PC-9 (cell line): Measurements from ENCODE around the gene IL10RA. TPM values are rescaled to one million over a fixed set of nuclear protein-coding genes. Genes with fewer than 3 reads are reported as not detected.
"Not testable (repeated sequence)": the region's sequence is repeated elsewhere in the genome, so short reads cannot be mapped to it uniquely, and the experiment has no call there.

Source experiments
- BruUV-seq: library from RNA; stranded (reverse); fragments of 400-500 nt; replicated peaks from 2 replicates; lab custom pipeline; 2021; lab: Mats Ljungman, UMichigan
- CTCF ChIA-PET: fragments of 300-600 bp; sonication (Branson Sonifier 250); formaldehyde crosslinking; loops from one replicate; lab custom pipeline; 2022; ENCODE audit warnings: antibody characterized with exemption; lab: Charles Lee
- POLR2A ChIA-PET: fragments of 300-600 bp; sonication (Branson Sonifier 250); formaldehyde crosslinking; loops from one replicate; lab custom pipeline; 2022; ENCODE audit warnings: antibody characterized with exemption; ENCODE audit not compliant: unreplicated experiment; lab: Charles Lee
- DNase-seq, 2 experiments: peaks; one replicate each; pipeline versions ENCODE4 v3.0.0 to v3.0.0-alpha.2; 2015 to 2022; ENCODE audit warnings: mixed read lengths in 1 of 2
- H2AFZ ChIP-seq: fragments of 200-600 bp; sonication (generic); 2 replicates; pipeline ENCODE4 v1.8.1; 2017; ENCODE audit warnings: antibody characterized with exemption
- H3F3A ChIP-seq: fragments of 200-600 bp; sonication (generic); 2 replicates; pipeline ENCODE4 v1.8.1; 2017; ENCODE audit warnings: antibody characterized with exemption, mild to moderate bottlenecking, low read depth; ENCODE audit not compliant: insufficient read depth
- H3K27ac ChIP-seq: fragments of 200-600 bp; sonication (generic); 2 replicates; pipeline ENCODE4 v1.6.1; 2016; ENCODE audit warnings: mixed run types
- H3K27me3 ChIP-seq: fragments of 200-600 bp; sonication (generic); 2 replicates; pipeline ENCODE4 v1.6.1; 2016; ENCODE audit warnings: low read depth, mixed run types; ENCODE audit not compliant: insufficient read depth
- H3K36me3 ChIP-seq: fragments of 200-600 bp; sonication (generic); 2 replicates; pipeline ENCODE4 v1.6.1; 2016; ENCODE audit warnings: low read depth, mixed run types
- H3K4me1 ChIP-seq: fragments of 200-600 bp; sonication (generic); replicated peaks from 2 replicates; pipeline ENCODE4 v1.6.1; 2016; ENCODE audit warnings: mixed run types; ENCODE audit not compliant: insufficient read depth
- H3K4me2 ChIP-seq: fragments of 200-600 bp; sonication (generic); 2 replicates; pipeline ENCODE4 v1.6.1; 2017; ENCODE audit warnings: mixed run types
- H3K4me3 ChIP-seq: fragments of 200-600 bp; sonication (generic); 2 replicates; pipeline ENCODE4 v1.6.1; 2016; ENCODE audit warnings: mixed run types
- H3K79me2 ChIP-seq: fragments of 200-600 bp; sonication (generic); 2 replicates; pipeline ENCODE4 v1.6.1; 2017; ENCODE audit warnings: low read depth, mixed run types
- H3K9me2 ChIP-seq: fragments of 200-600 bp; sonication (generic); 2 replicates; pipeline ENCODE4 v1.8.1; 2017; ENCODE audit warnings: mild to moderate bottlenecking; ENCODE audit not compliant: insufficient read depth
- H3K9me3 ChIP-seq: fragments of 200-600 bp; sonication (generic); 2 replicates; pipeline ENCODE4 v1.8.1; 2016; ENCODE audit warnings: low read depth; ENCODE audit not compliant: insufficient read depth
- H4K20me1 ChIP-seq: fragments of 200-600 bp; sonication (generic); 2 replicates; pipeline ENCODE4 v1.8.1; 2017; ENCODE audit not compliant: insufficient read depth
- CTCF ChIP-seq: fragments of 200-600 bp; sonication (generic); conservative IDR thresholded peaks from 2 replicates; pipeline ENCODE4 v1.6.1; 2017; ENCODE audit warnings: mixed run types, antibody characterized with exemption, mild to moderate bottlenecking, moderate library complexity
- EZH2 ChIP-seq: fragments of 200-600 bp; sonication (generic); IDR thresholded peaks from 2 replicates; pipeline ENCODE4 v1.8.0; 2017; ENCODE audit warnings: antibody characterized with exemption, low read depth
- intact Hi-C: fragments of 100-400 bp; cut with micrococcal nuclease; formaldehyde crosslinking; loops from one replicate; pipeline ENCODE4 v1.10.0; 2022; ENCODE audit not compliant: unreplicated experiment
- total RNA-seq: library from RNA; stranded (reverse); gene quantifications from 2 replicates; pipeline ENCODE4 v1.2.3, GENCODE V29; 2021

Gene IL10RA
- total RNA-seq, 1 experiment from 2014 or later = not detected

GRCh38 chr11:117948466-117948865 is 37.7 kb upstream of the IL10RA start:
- H3K36me3 ChIP-seq, DNase-seq, H3K4me3 ChIP-seq, H3K9me2 ChIP-seq, H4K20me1 ChIP-seq, H3F3A ChIP-seq, BruUV-seq, H3K79me2 ChIP-seq, H2AFZ ChIP-seq, POLR2A ChIA-PET, H3K9me3 ChIP-seq, H3K27ac ChIP-seq, H3K4me2 ChIP-seq: not testable (repeated sequence)
- Histone ChIP-seq H3K4me1 (peaks cover 11% of the 10 kb centered on the region), H3K27me3 (peaks cover 12% of the 10 kb centered on the region; the same call in 1 of the 2 replicates)
- intact Hi-C loops = loop anchor here (5.0 to 10.0 kb wide), 2 partner anchors 224 to 524 kb away; no protein-coding TSS in a partner anchor
- CTCF ChIA-PET = interaction anchor here (0.7 kb wide), 3 partner anchors 105 to 209 kb away, joined by 5 to 6 read pairs (median 6); no protein-coding TSS in a partner anchor

- Histone ChIP-seq H3K9me2 (no peaks in the 10 kb centered on the region), H3K79me2 (no peaks in the 10 kb centered on the region), H3K9me3 (no peaks in the 10 kb centered on the region), H3K36me3 (no peaks in the 10 kb centered on the region), H3K4me2 (no peak overlapping the region), H3F3A (no peaks in the 10 kb centered on the region), H2AFZ (no peak overlapping the region), H3K4me1 (peaks cover 11% of the 10 kb centered on the region), H3K27ac (no peak overlapping the region), H3K27me3 (peaks cover 13% of the 10 kb centered on the region; the same call in 1 of the 2 replicates), H3K4me3 (no peak overlapping the region), H4K20me1 (no peaks in the 10 kb centered on the region)
- no TSS peak for BruUV-seq
- no peak for TF ChIP-seq EZH2
- no peak for TF ChIP-seq CTCF
- CTCF ChIA-PET = no interaction called here
- DNase-seq = no peak
- intact Hi-C loops = loop anchor here (5.0 to 10.0 kb wide), 2 partner anchors 223 to 524 kb away; no protein-coding TSS in a partner anchor
- POLR2A ChIA-PET = no interaction called here
Observed at GRCh38 chr11:117949062-117949461, 37.1 kb upstream of the IL10RA start.

- no peak overlapping the region for H3K4me3 ChIP-seq
- H3K27me3 ChIP-seq = peaks cover 23% of the 10 kb centered on the region
- intact Hi-C loops = no loop called here
- no peak overlapping the region for H2AFZ ChIP-seq
- no peaks in the 10 kb centered on the region for H3K36me3 ChIP-seq
- TF ChIP-seq EZH2 (no peak), CTCF (no peak)
- H3K4me1 ChIP-seq = peaks cover 11% of the 10 kb centered on the region
- BruUV-seq = no TSS peak
- H3K27ac ChIP-seq = no peak overlapping the region
- H3K4me2 ChIP-seq = no peak overlapping the region
- POLR2A ChIA-PET = no interaction called here
- H3K79me2 ChIP-seq = no peaks in the 10 kb centered on the region
- no peaks in the 10 kb centered on the region for H3K9me3 ChIP-seq
- H4K20me1 ChIP-seq = no peaks in the 10 kb centered on the region
- CTCF ChIA-PET = no interaction called here
- H3K9me2 ChIP-seq = no peaks in the 10 kb centered on the region
- DNase-seq = no peak
- H3F3A ChIP-seq = no peaks in the 10 kb centered on the region
Observed at GRCh38 chr11:117950301-117950700, 35.9 kb upstream of the IL10RA start.
